GM18873 (cell line): ENCODE data around the gene PISD.
"Not testable (repeated sequence)": the region's sequence is repeated elsewhere in the genome, so short reads cannot be mapped to it uniquely, and the experiment has no call there.

Source experiments
- ATAC-seq: cut with Tn5 transposase; IDR thresholded peaks from one replicate; pipeline ENCODE4 v1.9.1; 2021; ENCODE audit warnings: mild to moderate bottlenecking, moderate library complexity, moderate number of reproducible peaks; ENCODE audit not compliant: unreplicated experiment, low FRiP score

The PISD gene

DNA sequence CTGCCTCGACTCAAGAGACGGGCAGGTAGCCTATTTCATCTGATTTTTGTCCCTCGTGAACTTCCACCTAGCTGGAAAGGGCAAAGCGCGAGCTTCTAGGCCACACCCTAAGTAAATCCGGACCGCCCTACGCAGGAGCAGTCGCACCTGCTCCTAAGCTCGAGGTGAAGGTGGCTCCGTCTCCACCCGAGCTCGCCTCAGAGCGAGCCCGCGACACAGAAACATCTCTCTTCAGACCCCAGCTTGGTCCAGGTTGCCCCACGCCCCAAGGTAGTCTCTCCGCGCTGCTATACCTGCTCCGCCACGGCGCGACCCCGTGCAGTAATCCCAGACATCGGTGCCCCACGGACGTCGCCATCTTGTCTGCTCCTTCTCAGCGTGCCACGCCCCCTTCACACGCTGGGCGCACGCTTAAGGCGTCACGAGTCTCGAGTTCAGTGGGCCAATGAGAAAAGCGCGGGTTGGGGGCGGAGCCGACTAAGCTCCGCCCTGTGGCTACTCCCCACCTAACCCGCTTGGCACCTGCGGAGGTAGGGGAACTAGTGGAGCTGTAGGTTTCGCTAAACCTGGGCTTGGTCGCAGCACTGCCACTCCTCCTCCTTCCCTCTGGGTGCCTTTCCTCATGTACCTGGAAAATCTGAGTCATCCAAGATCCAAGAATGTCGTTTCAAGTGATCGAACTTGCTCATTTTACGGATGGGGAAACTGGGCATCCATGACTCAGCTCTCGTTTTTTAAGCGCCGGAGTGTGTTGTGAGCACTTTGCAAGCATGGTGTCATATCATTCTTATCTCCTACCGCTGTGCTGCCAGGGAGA lies at the start of gene PISD:
Gene PISD, minus strand, starts transcription at position 365 of the 817 bp plus-strand sequence. Its CDS starts 7 bp downstream, at position 358.
- peak; percentile 88 for ATAC-seq

DNA sequence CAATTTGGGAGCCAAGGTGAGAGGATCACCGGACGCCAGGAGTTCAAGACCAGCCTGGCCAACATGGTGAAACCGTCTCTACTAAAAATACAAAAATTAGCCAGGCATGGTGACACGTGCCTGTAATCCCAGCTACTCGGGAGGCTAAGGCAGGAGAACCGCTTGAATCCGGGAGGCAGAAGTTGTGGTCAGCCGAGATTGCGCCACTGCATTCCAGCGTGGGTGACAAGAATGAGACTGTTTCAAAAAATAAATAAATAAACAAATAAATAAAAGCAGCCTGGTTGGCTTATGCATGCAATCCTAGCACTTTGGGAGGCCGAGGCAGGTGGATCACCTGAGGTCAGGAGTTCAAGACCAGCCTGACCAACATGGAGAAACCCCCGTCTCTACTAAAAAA lies 49.2 kb upstream of the PISD start:
- not testable (repeated sequence) for ATAC-seq

DNA sequence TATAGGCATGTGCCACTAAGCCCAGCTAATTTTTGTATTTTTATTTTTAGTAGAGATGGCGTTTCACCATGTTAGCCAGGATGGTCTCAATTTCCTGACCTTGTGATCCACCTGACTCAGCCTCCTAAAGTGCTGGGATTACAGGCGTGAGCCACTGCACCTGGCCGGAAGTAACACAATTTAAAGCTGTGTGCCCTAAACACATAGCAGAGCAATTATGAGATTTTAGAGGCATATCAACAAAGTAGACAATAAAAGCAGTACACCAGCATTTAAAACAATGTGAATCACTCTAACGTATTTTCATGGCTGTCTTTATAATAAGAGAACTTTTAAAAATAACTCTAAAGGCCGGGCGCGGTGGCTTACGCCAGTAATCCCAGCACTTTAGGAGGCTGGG lies 45.5 kb upstream of the PISD start:
- ATAC-seq = no peak

DNA sequence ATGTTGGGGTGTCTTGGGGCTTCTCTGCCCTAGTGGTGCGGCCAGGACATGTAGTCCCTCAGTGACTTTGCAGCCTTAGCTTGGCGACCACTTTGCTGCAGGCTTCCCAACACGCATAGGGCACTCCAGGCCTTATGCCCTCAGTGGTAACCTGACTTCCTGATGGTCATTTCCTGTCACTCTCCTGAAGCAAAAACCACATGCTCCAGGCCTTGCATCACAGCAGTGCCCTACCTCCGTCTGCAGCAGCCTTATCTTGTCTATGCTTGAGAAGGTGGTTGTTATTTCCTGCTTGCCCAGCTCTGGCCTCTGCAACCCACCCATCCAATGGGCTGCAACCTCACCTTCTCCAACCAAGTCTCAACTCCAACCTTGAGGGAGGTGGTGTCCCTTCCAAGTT lies 33.4 kb upstream of the PISD start:
- ATAC-seq = no peak

DNA sequence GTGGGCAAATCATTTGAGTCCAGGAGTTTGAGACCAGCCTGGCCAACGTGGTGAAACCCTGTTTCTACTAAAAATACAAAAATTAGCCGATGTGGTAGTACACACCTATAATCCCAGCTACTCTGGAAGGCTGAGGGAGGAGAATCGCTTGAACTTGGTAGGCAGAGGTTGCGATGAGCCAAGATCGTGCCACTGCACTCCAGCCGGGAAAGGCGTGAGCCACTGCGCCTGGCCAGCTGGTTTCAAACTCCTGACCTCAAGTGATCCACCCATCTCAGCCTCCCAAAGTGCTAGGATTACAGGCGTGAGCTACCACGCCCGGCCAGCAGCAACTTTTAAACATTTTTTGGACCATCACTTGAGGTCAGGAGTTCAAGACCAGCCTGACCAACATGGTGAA lies 32.0 kb upstream of the PISD start:
- ATAC-seq = not testable (repeated sequence)

DNA sequence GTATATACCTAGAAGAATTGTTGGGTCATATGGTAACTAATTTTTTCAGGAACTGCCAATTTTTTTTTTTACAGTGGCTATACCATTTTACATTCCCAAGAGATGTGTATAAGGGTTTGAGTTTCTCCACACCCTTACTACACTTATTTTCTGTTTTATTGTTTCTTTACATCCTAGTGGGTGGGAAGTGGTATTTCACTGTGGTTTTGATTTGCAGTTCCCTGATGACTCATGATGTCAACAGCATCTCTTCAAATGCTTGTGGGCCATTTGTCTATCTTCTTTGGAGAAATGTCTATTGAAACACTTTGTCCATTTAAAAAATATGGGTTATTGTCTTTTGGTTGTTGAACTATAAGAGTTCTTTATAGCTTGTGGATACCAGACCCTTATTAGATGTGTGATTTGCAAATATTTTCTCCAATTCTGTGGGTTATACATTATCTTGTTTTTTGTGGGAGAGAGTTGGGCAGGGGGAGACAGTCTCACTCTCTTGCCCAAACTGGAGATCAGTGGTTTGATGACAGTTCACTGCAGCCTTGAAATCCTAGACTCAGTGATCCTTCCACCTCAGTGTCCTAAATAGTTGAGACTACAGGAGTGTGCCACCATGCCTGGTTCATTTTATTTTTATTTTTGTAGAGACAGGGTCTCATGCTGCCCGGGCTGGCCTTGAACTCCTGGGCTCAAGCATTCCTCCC lies 30.3 kb upstream of the PISD start:
- no peak for ATAC-seq

DNA sequence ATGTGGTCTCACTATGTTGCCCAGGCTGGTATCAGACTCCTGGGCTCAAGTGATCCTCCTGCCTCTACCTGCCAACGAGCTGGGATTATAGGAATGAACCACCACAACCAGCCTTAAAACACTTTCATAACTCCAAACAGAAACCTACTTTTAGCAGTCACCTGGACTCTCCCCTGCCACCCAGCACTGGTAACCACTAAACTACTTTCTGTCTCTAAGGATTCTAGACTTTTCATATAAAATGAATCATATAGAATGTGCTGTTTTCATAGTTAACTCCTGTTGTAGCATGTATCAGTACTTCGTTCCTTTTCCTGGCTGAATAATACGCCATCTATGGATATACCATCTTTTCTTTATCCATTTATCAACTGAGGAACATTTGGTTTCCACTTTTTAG lies 29.4 kb upstream of the PISD start:
- ATAC-seq = no peak

DNA sequence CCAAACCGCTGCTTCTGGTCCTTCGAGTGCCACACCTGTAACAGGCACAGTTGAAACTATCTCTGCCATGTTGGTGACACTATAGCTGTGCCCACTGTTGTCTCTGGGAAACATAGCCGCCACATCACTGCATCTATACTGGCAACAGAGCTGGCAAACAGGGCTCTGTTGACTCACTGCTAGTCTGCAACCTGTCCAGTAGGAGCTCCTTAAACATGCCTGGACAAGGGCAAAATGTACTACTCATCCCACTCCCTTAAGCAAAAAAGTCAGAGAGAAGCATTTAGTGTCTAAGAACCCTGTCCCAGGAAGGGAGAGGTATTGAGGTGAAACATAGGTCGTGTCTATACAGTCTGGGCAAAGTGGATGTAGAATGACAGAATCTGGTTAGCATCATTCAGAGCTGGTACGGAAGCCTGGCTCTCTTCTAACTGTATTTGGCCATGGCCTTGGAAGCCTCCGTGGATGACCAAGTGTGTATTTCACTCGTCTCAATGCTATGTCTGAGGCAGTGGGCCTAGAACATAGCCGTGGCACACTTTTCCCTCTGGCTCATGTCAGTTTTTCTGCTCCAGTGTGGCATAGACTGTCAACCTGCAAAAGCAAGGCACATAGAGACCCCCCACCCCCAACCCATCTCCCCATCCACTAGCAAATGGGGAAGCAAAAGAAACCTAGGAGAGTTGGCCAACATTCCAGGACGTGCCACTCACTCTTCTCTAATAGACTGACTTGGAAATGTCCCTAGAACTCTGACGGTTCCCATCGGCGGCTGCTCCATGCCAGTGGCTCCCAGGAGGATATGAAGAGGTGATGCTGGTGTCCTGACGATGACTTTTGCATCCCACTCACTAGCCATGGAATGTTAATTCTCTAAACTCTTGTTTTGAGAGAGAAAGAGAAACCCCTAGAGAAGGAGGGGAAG lies 21.4 kb upstream of the PISD start:
- no peak for ATAC-seq

DNA sequence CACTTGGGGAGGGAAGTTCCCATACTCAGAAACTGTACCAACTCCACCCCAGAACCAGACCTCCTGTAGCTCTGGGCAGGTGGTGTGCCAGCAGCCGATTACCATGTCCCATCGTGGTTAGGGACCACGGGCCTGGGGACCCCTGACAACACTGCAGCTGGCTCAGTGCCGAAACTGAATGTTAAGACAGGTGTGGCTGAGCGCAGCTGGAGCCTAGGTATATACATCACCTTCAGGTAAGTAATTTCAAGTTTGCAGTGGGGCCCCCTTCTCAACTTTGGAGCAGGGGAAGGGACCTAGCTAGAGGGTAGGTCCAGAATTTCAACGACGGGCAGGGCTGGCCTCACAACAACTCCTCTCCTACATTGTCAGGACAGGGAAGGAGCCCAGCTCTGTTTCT lies 20.7 kb upstream of the PISD start:
- ATAC-seq = no peak

DNA sequence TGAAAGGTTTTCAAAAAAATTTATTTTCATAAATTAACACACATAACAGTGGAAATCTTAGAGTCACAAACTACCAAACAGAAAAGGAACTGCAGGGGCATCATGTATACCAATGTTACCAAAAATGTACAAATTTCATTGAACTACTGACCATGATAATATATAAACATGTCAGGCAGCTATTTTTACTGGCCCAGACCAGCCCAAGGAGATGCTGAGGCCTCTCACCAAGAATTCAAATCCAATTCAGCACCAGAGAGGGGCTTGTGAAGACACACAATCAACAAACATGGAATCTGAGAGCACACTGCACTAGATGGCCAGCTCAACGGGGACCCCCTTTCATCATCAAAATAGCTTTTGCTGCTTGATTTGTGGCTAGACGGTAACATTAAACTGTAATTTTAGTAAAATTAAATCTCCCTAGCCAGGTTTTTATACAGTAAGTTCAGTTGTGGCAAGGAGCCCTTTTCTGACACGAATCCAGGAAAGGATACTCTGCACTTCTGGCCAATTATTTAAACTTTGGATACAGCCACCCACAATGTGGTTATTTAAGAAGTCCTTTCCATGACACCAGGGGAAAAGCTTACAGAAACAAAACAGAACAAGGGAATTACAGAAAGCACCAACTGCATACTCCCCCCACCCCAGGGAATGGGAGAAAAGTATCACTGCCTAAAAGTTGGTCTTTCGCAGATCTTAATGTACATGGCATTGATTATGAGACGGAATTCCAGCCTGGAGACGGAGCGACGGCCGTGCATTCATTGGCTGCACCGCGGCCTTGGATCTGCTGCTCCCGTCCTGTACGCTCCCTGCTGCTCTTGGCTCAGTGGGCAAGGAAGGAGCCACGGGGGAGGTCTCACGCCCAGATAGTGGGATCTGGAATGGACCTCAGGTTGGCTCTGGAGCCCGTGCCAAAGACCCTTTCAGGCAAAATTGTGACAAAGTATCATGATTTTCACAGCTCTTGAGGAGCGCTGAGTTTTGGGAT lies 19.6 kb upstream of the PISD start:
- ATAC-seq = no peak

DNA sequence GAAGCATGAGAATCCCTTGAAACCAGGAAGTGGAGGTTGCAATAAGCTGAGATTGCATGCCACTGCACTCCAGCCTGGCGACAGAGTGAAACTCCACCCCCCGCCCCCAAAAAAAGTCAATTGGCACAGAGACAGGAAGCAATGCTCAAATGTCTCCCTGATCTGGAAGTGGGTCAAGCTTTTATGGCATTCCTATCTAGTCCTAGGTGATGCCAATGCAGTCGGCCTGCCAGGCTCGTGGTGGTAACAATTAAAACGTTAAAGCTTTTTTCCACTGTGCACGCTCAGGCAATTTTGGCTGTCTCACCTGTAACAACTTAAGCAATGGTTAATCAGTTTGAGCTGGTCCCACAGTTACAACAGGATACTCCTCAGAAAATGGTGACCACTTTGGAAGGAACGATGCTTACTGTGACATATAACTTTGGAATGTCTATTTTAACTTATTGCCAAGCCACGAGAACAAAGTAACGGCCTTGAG lies 18.9 kb upstream of the PISD start:
- no peak for ATAC-seq

DNA sequence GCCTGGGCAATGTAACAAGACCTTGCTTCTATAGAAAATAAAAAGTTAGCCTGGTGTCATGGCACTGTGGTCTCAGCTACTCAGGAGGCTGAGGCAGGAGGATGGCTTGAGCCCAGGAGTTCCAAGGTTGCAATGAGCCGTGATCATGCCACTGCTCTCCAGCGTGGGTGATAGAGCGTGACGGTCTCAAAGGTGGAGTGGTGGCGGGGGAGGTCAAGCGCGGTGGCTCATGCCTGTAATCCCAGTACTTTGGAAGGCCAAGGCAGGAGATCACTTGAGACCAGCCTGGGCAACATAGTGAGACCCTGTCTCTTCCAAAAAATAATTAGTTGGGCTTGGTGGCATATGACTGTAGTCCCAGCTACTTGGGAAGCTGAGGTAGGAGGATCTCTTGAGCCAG lies 16.7 kb upstream of the PISD start:
- ATAC-seq = no peak

DNA sequence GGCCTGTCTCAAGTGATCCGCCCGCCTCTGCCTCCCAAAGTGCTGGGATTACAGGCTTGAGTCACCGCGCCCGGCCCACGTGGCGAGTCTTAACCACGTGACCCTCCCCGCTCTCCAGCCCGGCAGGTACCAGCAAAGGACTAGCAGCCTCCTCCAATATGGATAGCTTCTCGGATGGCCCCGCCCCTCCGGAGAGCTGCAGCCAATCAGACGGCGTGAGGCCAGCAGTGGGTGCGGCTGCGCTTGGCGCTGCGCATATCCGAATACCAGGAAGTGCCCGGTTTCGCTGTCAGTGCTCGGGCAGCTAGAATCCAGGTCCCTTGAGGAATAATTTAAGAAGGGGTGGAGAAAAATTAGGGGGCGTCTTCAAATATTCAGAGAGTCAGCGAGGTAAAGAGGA lies 14.7 kb upstream of the PISD start:
- no peak for ATAC-seq

DNA sequence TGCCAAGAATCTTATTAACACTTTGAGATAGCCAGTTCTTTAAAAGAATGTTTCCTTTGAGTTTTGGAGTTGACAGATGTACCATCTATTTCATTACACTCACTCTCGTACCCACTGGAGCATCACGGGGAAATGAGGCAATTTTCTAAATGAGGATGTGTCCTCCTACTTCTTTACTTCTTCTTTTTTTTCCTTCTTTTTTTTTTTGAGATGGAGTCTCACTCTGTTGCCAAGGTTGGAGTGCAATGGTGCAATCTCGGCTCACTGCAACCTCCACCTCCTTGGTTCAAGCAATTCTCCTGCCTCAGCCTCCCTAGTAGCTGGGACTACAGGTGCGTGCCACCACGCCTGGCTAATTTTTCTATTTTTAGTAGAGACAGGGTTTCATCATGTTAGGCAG lies 12.2 kb upstream of the PISD start:
- not testable (repeated sequence) for ATAC-seq

DNA sequence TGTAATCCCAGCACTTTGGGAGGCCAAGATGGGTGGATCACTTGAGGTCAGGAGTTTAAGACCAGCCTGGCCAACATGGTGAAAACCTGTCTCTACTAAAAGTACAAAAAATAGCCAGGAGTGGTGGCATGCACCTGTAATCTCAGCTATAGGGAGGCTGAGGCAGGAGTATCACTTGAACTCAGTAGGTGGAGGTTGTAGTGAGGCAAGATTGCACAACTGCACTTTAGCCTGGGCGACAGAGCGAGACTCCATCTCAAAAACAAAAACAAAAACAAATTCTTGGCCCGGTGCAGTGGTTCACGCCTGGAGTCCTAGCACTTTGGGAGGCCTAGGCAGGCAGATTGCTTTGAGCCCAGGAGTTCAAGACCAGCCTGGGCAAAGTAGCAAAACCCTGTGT lies 6.8 kb upstream of the PISD start:
- ATAC-seq = not testable (repeated sequence)

DNA sequence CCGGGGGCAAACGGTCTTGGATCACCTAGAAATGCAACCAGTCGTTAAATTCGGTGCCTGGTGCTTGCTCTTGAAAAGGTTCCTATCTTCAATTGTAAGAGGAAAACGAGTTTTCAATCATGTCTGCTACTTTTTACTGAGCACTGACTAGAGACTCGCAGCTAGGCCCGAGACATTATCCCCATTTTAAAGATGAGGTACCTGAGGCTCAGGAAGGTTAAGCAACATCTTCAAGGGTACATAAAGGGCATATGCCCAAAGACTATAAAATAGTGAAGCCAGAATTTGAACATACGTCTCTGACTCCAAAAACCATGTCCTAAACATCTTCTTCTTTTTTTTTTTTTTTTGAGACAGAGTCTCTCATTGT lies 638 bp upstream of the PISD start:
- no peak for ATAC-seq

DNA sequence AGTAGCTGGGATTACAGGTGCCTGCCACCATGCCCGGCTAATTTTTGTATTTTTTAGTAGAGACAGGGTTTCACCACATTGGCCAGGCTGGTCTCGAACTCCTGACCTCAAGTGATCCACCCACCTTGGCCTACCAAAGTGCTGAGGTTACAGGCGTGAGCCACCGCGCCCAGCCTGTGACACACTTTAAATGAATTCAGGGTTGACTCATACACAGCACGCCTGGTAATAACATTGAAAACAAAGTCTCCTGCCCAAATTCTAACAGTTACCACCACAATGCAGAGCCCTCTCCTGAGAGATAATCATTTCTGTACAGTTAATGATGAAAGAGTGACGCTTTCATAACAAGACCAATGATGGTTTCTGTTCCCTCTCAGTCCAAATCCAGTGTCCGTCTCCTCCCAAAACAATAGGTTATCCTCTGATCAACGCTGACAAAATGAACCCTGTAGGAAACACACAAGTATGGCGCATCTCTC lies 1.1 kb downstream of the PISD start:
- ATAC-seq = not testable (repeated sequence)

DNA sequence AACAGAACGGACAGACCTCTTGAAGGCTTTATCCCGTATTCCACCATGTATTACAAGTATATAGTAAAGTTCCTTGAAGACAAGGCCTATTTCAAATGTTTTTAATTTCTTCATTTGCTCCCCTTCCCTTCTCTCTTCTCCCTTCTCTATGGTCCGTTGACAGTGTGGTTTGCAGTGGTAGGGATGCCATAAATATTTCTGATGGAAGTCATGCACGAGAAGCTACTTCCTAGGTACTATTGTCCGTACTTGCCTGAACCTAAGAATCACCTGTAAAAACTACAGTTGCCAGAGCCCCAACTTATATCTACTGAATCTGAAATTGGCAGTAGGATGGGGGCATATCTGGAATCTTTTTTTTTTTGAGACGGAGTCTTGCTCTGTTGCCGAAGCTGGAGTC lies 2.8 kb downstream of the PISD start:
- ATAC-seq = no peak

DNA sequence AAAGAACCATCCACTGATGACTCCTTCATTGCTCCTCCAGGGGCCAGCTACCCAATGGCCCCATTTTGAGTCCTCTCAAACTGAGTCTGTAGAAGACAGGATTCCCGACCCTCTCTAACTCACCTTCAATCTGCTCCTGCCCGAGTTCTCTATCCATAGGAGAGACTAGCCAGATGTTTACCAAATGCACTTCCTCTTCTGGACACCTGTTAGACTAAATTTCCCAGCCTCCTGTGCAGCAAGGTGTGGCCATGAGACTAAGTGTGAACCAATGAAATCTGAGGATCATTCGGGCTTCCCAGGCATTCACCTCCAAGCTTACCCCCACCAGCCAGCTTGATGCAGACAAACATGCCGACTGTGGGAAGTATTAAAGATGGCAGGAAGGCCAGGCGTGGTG lies 7.6 kb downstream of the PISD start:
- no peak for ATAC-seq
